HG03565 (cell line): ENCODE data around the gene VAV3.

Experiments
- ATAC-seq: cut with Tn5 transposase; IDR thresholded peaks from one replicate; pipeline ENCODE4 v1.9.1; 2021; ENCODE audit warnings: mild to moderate bottlenecking, moderate library complexity; ENCODE audit not compliant: unreplicated experiment

The VAV3 gene

GRCh38 chr1:107803579-107803978 lies 161.4 kb downstream of the VAV3 start:
- ATAC-seq: no peak

- ATAC-seq: no peak
Observed at GRCh38 chr1:107802654-107803053, 162.3 kb downstream of the VAV3 start.

- no peak for ATAC-seq
Observed at GRCh38 chr1:107795994-107796393, 169.0 kb downstream of the VAV3 start.

- no peak for ATAC-seq
Observed at GRCh38 chr1:107795441-107795840, 169.5 kb downstream of the VAV3 start.

- ATAC-seq: no peak
Observed at GRCh38 chr1:107794571-107794970, 170.4 kb downstream of the VAV3 start.

GRCh38 chr1:107793896-107794453 lies 171.0 kb downstream of the VAV3 start:
- no peak for ATAC-seq

GRCh38 chr1:107791348-107791747 lies 173.6 kb downstream of the VAV3 start:
- ATAC-seq: no peak

GRCh38 chr1:107789817-107790524 lies 175.0 kb downstream of the VAV3 start:
- ATAC-seq: no peak

GRCh38 chr1:107788206-107789202 lies 176.5 kb downstream of the VAV3 start:
- ATAC-seq: no peak

- no peak for ATAC-seq
Observed at GRCh38 chr1:107787299-107787698, 177.7 kb downstream of the VAV3 start.

- no peak for ATAC-seq
Observed at GRCh38 chr1:107786203-107786845, 178.7 kb downstream of the VAV3 start.

GRCh38 chr1:107785496-107786202 lies 179.3 kb downstream of the VAV3 start:
- ATAC-seq: no peak

GRCh38 chr1:107782217-107782845 lies 182.6 kb downstream of the VAV3 start:
- no peak for ATAC-seq

GRCh38 chr1:107781245-107781644 lies 183.7 kb downstream of the VAV3 start:
- ATAC-seq: no peak

- no peak for ATAC-seq
Observed at GRCh38 chr1:107777664-107778047, 187.3 kb downstream of the VAV3 start.

GRCh38 chr1:107776900-107777663 lies 187.9 kb downstream of the VAV3 start:
- peak; percentile 96 for ATAC-seq

- ATAC-seq: no peak
Observed at GRCh38 chr1:107771377-107771776, 193.6 kb downstream of the VAV3 start.

- ATAC-seq: no peak
Observed at GRCh38 chr1:107767156-107767582, 197.8 kb downstream of the VAV3 start.

- ATAC-seq: no peak
Observed at GRCh38 chr1:107766533-107766932, 198.4 kb downstream of the VAV3 start.
